ENCODE results near the gene ZNF283. TPM values are rescaled to one million over a fixed set of nuclear protein-coding genes. Genes with fewer than 3 reads are reported as not detected.

ZNF283 gene
- total RNA-seq (2014; rRNA removed; shearing (Covaris generic)) = 5.5 and 9.6 TPM in 2 replicates
- polyA plus RNA-seq (2014; cell fraction: nucleus; rRNA removed) = 5.7 and 10.0 TPM in 2 replicates

GRCh38 chr19:43826787-43827754 is at the start of gene ZNF283:
ZNF283 (plus strand) TSS chr19:43827321; CDS start chr19:43833505, 6,184 bp downstream.
- DNase-seq (ENCODE audit: extremely low read depth, low read depth) = peak; percentile 69

GRCh38 chr19:43778651-43779050 is 48.5 kb upstream of the ZNF283 start:
- no peak for DNase-seq (ENCODE audit: extremely low read depth, low read depth)

DNA sequence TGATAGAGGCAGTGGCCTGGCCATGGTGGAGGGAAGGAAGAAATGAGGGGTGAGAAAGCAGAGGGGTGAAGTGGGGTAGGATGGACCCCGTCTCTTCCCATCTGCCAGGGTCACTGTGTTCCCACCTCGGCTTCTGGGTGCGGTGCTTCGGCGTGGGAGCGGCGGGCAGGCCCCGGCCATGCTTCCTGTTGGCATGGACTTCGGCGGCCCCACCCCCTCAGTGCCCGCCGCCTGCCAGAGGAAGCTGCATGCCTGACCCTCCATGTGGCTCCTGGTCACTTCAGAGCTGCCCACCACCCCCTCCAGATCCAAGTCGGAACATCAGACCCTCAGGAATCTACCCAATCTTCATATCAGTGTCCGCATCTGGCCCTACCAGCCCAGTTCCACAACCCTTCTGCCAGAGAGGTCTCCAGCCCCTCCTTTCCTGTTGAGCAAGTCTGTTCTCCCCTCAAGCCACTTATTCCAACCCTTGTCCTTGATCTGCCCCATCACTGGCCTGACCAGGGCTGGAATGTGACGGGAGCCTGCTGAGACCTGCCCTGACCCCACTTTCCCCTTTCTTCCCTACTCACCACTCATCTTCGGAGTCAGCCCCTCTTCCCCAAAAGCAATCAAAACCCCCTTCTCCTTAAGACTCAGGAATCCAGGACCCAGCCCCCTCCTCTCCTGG is 47.8 kb upstream of the ZNF283 start:
- DNase-seq (ENCODE audit: extremely low read depth, low read depth) = no peak

DNA sequence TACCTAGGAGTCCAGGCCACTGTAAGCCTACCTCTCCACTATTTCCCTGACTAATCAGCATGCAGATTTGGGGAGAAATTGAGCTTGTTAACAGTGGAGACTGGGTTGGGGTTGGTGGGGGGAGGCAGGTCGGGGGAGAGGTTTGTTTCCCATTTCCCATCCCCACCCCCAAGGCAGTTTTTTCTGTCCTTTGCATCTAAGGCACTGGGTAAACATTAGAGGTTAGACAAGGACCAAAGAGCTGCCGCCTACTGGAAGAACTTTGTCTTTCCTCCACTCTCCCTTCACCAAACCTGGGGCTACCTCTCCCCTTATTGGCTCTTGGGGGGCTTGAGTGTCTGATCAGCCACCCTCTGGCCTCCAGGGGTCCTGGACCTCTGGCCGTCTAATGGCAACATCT is 47.3 kb upstream of the ZNF283 start:
- no peak for DNase-seq (ENCODE audit: extremely low read depth, low read depth)

DNA sequence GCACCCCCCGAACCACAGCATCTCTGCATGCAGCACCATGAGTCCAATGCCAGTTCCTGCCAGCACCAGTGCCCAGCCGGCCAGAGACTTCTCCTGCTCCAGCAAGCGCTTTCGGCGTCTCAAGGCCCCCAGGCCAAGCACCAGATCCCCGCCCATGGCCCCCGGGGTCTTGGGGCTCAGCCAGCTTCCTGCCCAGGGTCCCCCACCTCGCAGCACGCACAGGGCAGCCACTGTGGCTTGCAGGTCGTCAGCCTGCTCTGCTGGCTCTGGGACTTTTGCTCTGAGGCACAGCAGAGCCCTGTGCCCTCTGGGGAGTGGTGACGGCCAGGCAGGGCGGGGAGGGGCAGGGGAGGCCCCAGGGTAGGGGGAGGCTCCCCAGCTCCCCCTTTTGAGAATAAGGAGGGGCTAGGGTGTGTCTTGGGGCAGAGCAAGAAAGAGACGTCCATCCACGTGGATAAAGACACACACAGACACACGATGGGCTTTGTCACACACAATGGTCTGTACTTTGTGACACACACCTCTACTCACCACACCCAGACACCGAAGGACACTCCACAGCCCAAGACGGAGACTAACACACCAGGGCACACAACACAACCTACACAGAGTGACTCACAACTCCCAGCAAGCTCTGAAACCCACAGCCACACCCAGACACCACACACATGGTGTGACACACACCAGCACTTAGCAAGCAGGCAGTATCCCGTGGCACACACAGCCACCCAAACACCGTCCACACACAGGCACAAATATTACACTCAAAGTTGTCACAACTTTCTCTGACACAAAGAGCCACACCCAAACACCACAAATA is 46.2 kb upstream of the ZNF283 start, which contains the start of gene KCNN4:
Gene KCNN4, minus strand, starts transcription at position 268 of the 820 bp plus-strand sequence. Its CDS starts 112 bp downstream, at position 156.
- DNase-seq (ENCODE audit: extremely low read depth, low read depth) = no peak

- no peak for DNase-seq (ENCODE audit: extremely low read depth, low read depth)
Observed at GRCh38 chr19:43781630-43782310, 45.4 kb upstream of the ZNF283 start.

GRCh38 chr19:43782311-43782660 is 44.8 kb upstream of the ZNF283 start:
- DNase-seq (ENCODE audit: extremely low read depth, low read depth) = no peak

- DNase-seq (ENCODE audit: extremely low read depth, low read depth) = no peak
Observed at GRCh38 chr19:43782689-43783231, 44.4 kb upstream of the ZNF283 start.

DNA sequence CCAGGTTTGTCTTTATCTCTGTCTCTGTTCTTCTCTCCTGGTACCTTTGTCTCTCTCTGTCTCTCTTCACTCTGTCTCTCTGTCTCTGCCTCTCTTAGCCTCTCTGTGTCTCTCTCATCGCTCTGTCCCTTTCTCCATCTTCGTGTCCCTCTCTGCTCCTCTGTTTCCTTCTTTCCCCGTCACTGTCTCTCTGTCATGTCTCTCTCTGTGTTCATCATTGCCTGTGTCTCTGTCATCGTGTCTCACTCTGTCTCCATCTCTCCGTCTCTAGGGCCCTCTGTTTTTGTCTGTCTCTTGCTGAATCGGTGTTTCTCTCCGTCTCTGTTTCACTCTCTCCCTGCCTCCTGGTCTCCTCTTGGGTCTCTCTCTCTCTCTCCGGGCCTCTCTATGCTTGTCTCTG is 43.5 kb upstream of the ZNF283 start:
- DNase-seq (ENCODE audit: extremely low read depth, low read depth) = no peak

- DNase-seq (ENCODE audit: extremely low read depth, low read depth) = peak; percentile 73
Observed at GRCh38 chr19:43784241-43784980, 42.7 kb upstream of the ZNF283 start.

DNA sequence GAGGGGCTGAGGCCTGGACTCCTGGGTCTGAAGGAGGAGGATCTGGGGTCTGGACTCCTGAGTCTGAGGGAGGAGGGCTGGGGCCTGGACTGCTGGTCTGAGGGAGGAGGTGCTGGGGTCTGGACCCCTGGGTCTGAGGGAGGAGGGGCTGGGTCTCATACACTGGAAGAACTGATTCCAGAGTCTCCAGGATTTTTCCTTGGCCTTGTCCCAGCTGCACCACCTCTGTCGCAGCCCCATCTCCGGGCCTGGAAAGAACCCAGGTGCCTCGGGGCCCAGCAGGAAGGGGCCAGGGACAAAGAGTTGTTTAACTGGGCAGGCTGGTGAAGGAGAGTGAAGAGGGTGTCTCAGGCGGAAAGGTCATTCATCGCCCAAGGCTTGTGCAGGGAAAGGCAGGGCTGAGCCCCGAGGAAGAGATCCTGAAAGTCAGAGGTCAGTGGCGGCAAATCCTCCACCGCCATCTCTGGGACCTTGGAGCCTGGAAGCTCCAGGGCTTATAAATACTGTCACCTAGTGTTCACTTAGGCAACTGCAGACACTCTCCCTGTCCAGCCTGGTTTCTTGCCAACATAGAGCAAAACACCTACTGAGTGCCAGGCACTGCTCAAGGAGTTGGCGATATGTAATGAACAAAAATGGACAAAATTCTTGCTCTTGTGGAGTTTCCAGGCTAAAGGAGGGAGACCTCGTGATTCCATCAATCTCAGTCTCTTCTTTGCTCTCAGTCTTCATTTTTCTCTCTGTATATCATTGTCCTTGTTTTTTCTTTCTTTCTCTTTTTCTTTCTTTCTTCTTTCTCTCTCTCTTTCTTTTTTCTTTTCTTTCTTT is 41.9 kb upstream of the ZNF283 start:
- peak; percentile 77 for DNase-seq (ENCODE audit: extremely low read depth, low read depth)

DNA sequence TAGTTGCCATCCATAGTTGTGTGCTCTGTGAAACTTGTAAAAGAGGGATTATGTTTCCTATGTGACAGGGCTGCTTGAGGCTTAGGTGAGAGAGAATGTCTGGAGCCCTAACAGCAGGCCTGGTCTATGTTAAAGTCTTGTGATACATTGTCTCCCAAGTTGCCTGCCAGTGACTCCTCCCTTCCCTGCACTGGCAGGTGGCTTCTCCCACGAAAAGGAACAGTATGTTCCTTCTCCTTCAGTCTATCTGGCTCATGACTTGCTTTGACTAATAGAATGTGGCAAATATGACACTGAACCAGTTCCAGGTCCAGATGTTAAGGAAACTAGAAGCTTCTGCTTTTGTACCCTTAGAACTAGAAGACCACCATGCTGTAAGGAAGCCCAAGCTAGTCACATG is 40.5 kb upstream of the ZNF283 start:
- no peak for DNase-seq (ENCODE audit: extremely low read depth, low read depth)

DNA sequence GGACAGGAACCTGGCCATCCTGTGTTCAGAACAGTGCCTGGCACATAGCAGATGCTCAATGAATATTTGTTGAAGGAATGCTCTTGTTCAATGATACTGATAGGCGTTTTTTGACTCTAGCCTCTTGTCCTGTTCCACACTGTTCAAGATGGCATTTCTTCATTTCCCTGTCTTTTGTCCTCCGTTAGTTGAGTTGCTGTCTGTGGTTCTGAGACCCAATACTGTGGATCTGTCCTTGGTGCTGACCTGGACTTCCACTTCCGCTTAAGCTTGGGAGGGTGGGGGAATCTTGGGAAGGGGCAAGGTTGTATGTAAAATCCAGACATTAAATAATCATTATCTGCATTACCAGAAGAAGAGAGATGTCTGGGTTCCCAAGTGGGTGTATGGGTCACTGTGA is 38.1 kb upstream of the ZNF283 start:
- DNase-seq (ENCODE audit: extremely low read depth, low read depth) = no peak

GRCh38 chr19:43790587-43790986 is 36.5 kb upstream of the ZNF283 start:
- DNase-seq (ENCODE audit: extremely low read depth, low read depth) = no peak

DNA sequence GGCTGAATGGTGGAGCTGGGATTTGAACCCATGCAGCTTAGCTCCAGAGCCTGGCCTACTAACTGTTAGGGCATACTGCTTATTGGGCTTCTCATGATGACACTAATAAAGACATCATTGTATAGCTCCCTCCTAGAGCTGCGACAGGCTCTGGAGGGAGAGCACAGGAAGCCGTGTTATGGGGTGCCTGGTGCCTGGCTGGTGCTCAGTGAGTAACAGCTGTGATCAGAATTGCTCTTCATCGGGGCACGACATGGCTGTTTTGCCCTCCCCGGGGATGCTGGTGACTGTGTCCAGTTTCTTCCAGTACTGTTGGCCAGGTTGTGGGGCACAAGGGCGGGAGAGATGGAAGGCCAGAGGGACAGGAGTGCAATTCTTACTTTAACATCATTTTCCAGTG is 30.0 kb upstream of the ZNF283 start:
- DNase-seq (ENCODE audit: extremely low read depth, low read depth) = no peak

- DNase-seq (ENCODE audit: extremely low read depth, low read depth) = no peak
Observed at GRCh38 chr19:43797556-43797955, 29.6 kb upstream of the ZNF283 start.

- no peak for DNase-seq (ENCODE audit: extremely low read depth, low read depth)
Observed at GRCh38 chr19:43798026-43798545, 29.0 kb upstream of the ZNF283 start.
